ENCODE measurements around the gene ARAP1.

DNA sequence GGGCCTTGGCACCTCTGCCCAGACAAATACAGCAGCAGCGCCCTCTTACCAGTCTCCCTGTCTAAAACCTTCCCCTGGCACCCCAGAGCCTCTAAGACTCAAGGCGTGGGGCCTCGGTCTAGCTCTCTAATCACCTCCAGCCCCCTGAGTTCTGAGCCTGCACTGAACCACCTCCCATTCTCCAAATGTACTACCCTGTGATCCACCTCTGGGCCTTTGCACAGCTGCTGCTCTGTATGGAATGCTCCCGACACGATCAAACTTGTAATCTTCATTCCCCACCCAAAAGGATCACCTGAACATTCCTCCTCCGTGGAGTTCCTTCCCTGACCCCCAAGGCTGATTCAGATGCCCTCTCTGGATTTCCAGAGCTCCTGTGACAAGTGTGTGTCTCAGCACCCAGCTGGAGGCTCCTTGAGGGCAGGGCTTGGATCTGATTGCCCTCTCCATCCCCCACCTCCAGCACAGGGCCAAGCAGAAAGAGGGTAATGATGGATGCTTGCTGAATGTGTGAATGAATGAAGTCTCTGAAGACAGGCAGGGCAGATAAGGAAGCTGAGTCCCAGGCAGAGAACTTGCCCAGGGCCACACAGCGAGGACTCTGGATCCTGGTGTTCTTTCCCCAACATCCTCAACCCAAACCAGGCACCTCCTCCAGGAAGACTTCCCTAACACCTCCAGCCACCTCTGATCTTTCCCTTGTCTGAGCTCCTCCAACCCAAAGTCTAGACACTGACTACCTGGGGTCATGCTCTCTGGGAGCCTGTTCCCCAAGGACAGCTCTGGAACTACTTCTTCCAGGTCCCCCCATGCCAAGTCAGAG lies 23.3 kb upstream of the ARAP1 start:
- TF ChIP-seq CTCF (conservative IDR thresholded peaks at IDR 0.05 in 1 of 2, IDR thresholded peaks at IDR 0.05 in 1 of 2; ENCODE audit: low read depth in 1 of 2, low read length in 2 of 2): no peak
- no peak for TF ChIP-seq EZH2 (IDR thresholded peaks at IDR 0.05; ENCODE audit: low read length, missing control alignments)
